Measurements from ENCODE around the gene CAVIN2.

Gene CAVIN2

GRCh38 chr2:191891656-191892055 lies 44.8 kb upstream of the CAVIN2 start:
- no peak for TF ChIP-seq ZNF433 (tag by site-specific recombination; IDR thresholded peaks at IDR 0.05; ENCODE audit: low read depth)
- no peak for TF ChIP-seq ZNF660 (tag by site-specific recombination; IDR thresholded peaks at IDR 0.05)
- no peak for TF ChIP-seq SETDB1 (IDR thresholded peaks at IDR 0.05; ENCODE audit: insufficient read length, low read length)
- no peak for TF ChIP-seq ZBTB1 (tag by site-specific recombination; IDR thresholded peaks at IDR 0.05)
- H3K27ac ChIP-seq (ENCODE audit: extremely low read depth, low read depth, low read length), result no peak overlapping the region
- CTCF ChIA-PET, result no interaction called here
- no peaks in the 10 kb centered on the region for H3K9me3 ChIP-seq (ENCODE audit: control insufficient read depth, insufficient read depth, low read depth, low read length)
- POLR2A ChIA-PET, result no interaction called here
- no peak overlapping the region for H3K4me3 ChIP-seq (ENCODE audit: low read depth, low read length)
- no peaks in the 10 kb centered on the region for H3K36me3 ChIP-seq (ENCODE audit: control insufficient read depth in 2 of 2, insufficient read depth in 1 of 2, low read length in 2 of 2)
- no peaks in the 10 kb centered on the region for H3K4me1 ChIP-seq (ENCODE audit: control insufficient read depth, insufficient read depth, low read length)

- no peak for TF ChIP-seq ZNF843 (tag by site-specific recombination; IDR thresholded peaks at IDR 0.05)
- no peak for TF ChIP-seq ZNF211 (tag by site-specific recombination; IDR thresholded peaks at IDR 0.05; ENCODE audit: low read depth)
- no peak for TF ChIP-seq ZNF670 (tag by site-specific recombination; IDR thresholded peaks at IDR 0.05; ENCODE audit: low read depth)
- TF ChIP-seq ZSCAN18 (tag by site-specific recombination; IDR thresholded peaks at IDR 0.05), result no peak
- TF ChIP-seq ZNF16 (tag by site-specific recombination; IDR thresholded peaks at IDR 0.05; ENCODE audit: low read depth), result no peak
- no peak for TF ChIP-seq ZBTB17 (tag by site-specific recombination; IDR thresholded peaks at IDR 0.05)
- no peak for TF ChIP-seq ZBTB49 (tag by site-specific recombination; IDR thresholded peaks at IDR 0.05; ENCODE audit: low read depth)
- no peak for TF ChIP-seq ZBTB10 (tag by site-specific recombination; IDR thresholded peaks at IDR 0.05)
- TF ChIP-seq ZNF560 (tag by site-specific recombination; IDR thresholded peaks at IDR 0.05; ENCODE audit: borderline replicate concordance), result no peak
- TF ChIP-seq ZNF639 (tag by site-specific recombination; IDR thresholded peaks at IDR 0.05), result no peak
- TF ChIP-seq ZNF558 (tag by site-specific recombination; IDR thresholded peaks at IDR 0.05), result no peak
- TF ChIP-seq ZNF18 (tag by site-specific recombination; IDR thresholded peaks at IDR 0.05), result no peak
- no peak for TF ChIP-seq YY1 (tag by site-specific recombination; IDR thresholded peaks at IDR 0.05)
- no peak for TF ChIP-seq ZBTB21 (tag by site-specific recombination; IDR thresholded peaks at IDR 0.05)
- TF ChIP-seq MYNN (tag by site-specific recombination; IDR thresholded peaks at IDR 0.05; ENCODE audit: borderline replicate concordance), result no peak
- POLR2A ChIA-PET, result no interaction called here
- Histone ChIP-seq H3K4me1 (ENCODE audit: control insufficient read depth, insufficient read depth, low read length) (no peaks in the 10 kb centered on the region), H3K27ac (ENCODE audit: extremely low read depth, low read depth, low read length) (no peak overlapping the region), H3K36me3 (ENCODE audit: control insufficient read depth in 2 of 2, insufficient read depth in 1 of 2, low read length in 2 of 2) (no peaks in the 10 kb centered on the region), H3K4me3 (ENCODE audit: low read depth, low read length) (no peak overlapping the region), H3K9me3 (ENCODE audit: control insufficient read depth, insufficient read depth, low read depth, low read length) (no peaks in the 10 kb centered on the region)
- CTCF ChIA-PET, result interaction anchor here (0.7 kb wide), 1 partner anchor 129 kb away, joined by 3 read pairs; no protein-coding TSS in a partner anchor
Measured at GRCh38 chr2:191889931-191890330, 43.0 kb upstream of the CAVIN2 start.

Measured in HEK293 (cell line).